ENCODE measurements around the gene ACACB. TPM values are rescaled to one million over a fixed set of nuclear protein-coding genes. Genes with fewer than 3 reads are reported as not detected.

Gene ACACB
- polyA plus RNA-seq, 2 of the 4 experiments (the other 2 are of a cell fraction): 6.8 to 7.6 TPM

DNA sequence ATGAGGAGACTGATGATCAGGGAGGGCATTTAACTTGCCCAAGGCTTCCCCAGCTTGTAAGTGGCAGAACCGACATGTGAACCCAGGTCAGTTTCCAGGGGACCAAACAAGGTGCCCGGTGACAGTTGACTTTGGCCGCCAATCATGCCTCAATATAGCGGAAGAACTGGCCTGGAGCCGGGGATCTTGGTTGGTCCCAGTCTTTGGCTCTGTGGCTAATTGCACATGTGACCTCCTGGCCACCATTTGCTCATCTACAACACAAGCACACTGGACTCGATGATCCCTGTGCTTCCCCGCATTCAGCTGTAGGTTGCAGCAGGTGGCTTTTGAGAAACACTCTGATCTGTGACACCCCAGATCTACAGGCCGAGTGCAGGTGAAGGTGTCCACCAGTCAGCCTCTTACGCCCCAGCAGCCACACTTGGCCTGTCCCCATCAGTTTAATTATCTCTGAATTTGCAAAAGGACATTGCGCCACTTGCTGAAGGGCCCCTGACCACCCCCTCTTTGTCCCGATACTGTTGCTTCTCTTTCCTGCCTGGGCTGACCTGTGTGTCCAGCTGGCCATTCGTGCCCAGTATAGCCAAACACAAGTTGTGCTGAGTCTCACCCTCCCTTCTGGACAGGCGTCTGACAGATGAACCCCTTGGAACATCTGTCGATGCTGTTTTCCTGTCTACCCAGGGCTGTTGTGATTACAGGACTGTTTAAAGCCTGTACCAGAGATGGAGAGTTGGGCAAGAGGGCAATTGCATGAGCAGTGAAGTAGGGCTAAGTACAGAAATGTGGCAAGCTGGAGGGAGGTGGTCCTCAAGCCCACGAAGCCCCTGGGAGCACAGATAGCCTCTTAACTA is 14.1 kb downstream of the ACACB start (continued):
- TF ChIP-seq CEBPB (IDR thresholded peaks at IDR 0.05) (no peak), ZNF302 (CRISPR knock-in tag; IDR thresholded peaks at IDR 0.05) (no peak), CBX2 (IDR thresholded peaks at IDR 0.05; ENCODE audit: borderline replicate concordance, low read depth) (no peak), HEYL (CRISPR knock-in tag; IDR thresholded peaks at IDR 0.05) (no peak), FOXS1 (CRISPR knock-in tag; IDR thresholded peaks at IDR 0.05) (no peak), HOXB13 (CRISPR knock-in tag; IDR thresholded peaks at IDR 0.05; ENCODE audit: low read depth) (no peak), CHD2 (IDR thresholded peaks at IDR 0.05; ENCODE audit: low read length, partially characterized antibody) (no peak)
- TF ChIP-seq, protein P1, sequence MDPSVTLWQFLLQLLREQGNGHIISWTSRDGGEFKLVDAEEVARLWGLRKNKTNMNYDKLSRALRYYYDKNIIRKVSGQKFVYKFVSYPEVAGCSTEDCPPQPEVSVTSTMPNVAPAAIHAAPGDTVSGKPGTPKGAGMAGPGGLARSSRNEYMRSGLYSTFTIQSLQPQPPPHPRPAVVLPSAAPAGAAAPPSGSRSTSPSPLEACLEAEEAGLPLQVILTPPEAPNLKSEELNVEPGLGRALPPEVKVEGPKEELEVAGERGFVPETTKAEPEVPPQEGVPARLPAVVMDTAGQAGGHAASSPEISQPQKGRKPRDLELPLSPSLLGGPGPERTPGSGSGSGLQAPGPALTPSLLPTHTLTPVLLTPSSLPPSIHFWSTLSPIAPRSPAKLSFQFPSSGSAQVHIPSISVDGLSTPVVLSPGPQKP (IDR thresholded peaks at IDR 0.05; ENCODE audit: low read depth, low read length): no peak

DNA sequence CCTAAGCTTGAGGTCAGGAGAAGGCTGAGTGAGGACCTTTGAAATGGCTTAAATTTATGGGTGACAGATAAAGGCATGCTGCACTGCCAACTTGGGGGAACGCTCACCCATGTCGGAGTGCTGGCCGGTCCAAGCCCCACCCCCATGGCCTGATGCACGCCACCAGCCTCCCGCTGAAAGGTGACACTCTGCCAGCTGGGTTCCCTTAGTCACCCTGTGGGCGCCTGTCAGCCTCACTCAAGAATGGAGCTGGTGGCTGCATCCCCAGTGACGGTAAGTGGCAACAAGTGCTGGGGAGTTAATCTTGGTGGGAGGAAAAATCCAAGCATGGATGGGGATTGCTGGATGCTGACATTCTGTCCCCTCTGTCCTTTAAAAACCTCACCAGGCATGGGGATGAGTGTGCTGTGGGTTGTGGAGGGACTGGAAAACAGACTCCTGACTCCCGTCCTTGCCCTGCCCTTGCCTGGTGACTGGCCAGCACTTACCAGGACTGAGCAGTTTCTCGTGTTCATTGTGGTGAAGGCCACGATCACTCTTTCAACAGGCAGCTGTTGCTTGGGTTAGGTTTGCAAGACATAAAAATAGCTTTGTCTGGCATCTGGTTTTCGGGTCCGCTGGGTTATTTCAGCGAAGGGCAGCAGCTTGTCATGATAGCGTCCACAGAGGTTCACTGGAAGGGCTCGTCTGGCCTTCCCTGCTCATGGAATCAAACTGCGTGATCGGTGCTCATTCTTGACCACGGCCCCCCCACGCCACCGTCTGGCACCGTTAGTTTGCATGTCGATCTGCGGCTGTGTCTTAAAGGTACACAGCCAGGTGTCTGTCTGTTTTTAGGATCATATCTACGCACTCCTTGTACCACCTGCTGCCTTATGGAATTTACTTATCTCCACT is 15.0 kb downstream of the ACACB start:
- ATAC-seq: peak; percentile 44 to 47; a peak in 2 of 6 replicates
- H3K27ac ChIP-seq: no peak overlapping the region
- DNase-seq (ENCODE audit: low read depth in 1 of 2, low spot score in 1 of 2): no peak
- TF ChIP-seq RAD21 (conservative IDR thresholded peaks at IDR 0.05 in 1 of 2, IDR thresholded peaks at IDR 0.05 in 1 of 2): no peak
- TF ChIP-seq, protein P2, sequence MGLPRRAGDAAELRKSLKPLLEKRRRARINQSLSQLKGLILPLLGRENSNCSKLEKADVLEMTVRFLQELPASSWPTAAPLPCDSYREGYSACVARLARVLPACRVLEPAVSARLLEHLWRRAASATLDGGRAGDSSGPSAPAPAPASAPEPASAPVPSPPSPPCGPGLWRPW (IDR thresholded peaks at IDR 0.05): no peak
- TF ChIP-seq, protein P3, sequence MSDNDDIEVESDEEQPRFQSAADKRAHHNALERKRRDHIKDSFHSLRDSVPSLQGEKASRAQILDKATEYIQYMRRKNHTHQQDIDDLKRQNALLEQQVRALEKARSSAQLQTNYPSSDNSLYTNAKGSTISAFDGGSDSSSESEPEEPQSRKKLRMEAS (IDR thresholded peaks at IDR 0.05): no peak
- TF ChIP-seq RCOR1 (IDR thresholded peaks at IDR 0.05; ENCODE audit: low read depth, low read length): no peak
- no peak for TF ChIP-seq RFX5 (IDR thresholded peaks at IDR 0.05)
- TF ChIP-seq, protein P1 (IDR thresholded peaks at IDR 0.05; ENCODE audit: low read depth, low read length): no peak
- TF ChIP-seq SREBF2 (IDR thresholded peaks at IDR 0.05): no peak
- TF ChIP-seq, protein P4, sequence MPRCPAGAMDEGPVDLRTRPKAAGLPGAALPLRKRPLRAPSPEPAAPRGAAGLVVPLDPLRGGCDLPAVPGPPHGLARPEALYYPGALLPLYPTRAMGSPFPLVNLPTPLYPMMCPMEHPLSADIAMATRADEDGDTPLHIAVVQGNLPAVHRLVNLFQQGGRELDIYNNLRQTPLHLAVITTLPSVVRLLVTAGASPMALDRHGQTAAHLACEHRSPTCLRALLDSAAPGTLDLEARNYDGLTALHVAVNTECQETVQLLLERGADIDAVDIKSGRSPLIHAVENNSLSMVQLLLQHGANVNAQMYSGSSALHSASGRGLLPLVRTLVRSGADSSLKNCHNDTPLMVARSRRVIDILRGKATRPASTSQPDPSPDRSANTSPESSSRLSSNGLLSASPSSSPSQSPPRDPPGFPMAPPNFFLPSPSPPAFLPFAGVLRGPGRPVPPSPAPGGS (IDR thresholded peaks at IDR 0.05): no peak
- TF ChIP-seq HOXB13 (CRISPR knock-in tag; IDR thresholded peaks at IDR 0.05; ENCODE audit: low read depth): no peak
- no peak for TF ChIP-seq JUNB (IDR thresholded peaks at IDR 0.05)
- TF ChIP-seq, protein P5, sequence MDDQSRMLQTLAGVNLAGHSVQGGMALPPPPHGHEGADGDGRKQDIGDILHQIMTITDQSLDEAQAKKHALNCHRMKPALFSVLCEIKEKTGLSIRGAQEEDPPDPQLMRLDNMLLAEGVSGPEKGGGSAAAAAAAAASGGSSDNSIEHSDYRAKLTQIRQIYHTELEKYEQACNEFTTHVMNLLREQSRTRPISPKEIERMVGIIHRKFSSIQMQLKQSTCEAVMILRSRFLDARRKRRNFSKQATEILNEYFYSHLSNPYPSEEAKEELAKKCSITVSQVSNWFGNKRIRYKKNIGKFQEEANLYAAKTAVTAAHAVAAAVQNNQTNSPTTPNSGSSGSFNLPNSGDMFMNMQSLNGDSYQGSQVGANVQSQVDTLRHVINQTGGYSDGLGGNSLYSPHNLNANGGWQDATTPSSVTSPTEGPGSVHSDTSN (IDR thresholded peaks at IDR 0.05): no peak
- TF ChIP-seq PHF8 (IDR thresholded peaks at IDR 0.05; ENCODE audit: borderline replicate concordance, low read depth): no peak
- TF ChIP-seq FOSB (CRISPR knock-in tag; IDR thresholded peaks at IDR 0.05): no peak
- TF ChIP-seq NPAS2 (CRISPR knock-in tag; IDR thresholded peaks at IDR 0.05; ENCODE audit: borderline replicate concordance): no peak
- TF ChIP-seq, protein P6, sequence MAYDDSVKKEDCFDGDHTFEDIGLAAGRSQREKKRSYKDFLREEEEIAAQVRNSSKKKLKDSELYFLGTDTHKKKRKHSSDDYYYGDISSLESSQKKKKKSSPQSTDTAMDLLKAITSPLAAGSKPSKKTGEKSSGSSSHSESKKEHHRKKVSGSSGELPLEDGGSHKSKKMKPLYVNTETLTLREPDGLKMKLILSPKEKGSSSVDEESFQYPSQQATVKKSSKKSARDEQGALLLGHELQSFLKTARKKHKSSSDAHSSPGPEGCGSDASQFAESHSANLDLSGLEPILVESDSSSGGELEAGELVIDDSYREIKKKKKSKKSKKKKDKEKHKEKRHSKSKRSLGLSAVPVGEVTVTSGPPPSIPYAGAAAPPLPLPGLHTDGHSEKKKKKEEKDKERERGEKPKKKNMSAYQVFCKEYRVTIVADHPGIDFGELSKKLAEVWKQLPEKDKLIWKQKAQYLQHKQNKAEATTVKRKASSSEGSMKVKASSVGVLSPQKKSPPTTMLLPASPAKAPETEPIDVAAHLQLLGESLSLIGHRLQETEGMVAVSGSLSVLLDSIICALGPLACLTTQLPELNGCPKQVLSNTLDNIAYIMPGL (CRISPR knock-in tag; IDR thresholded peaks at IDR 0.05; ENCODE audit: borderline replicate concordance): no peak
- no peak for TF ChIP-seq FOXS1 (CRISPR knock-in tag; IDR thresholded peaks at IDR 0.05)
- H3K4me3 ChIP-seq: no peak overlapping the region
- 60% methylated on average over 24 of the region's 24 CpGs for WGBS (ENCODE audit: missing lambda C conversion rate)
- peaks cover 8% of the 10 kb centered on the region; the same call in 1 of the 3 replicates for H3K4me1 ChIP-seq
- CTCF ChIA-PET: interaction anchor here (0.6 to 1.6 kb wide), 8 partner anchors 11 to 254 kb away, joined by 3 to 5 read pairs (median 3); no protein-coding TSS in a partner anchor
- H3K9me3 ChIP-seq: peaks cover 5% of the 10 kb centered on the region; the same call in 1 of the 3 replicates
- no peak overlapping the region for H3K4me2 ChIP-seq
- FAIRE-seq: no peak
- POLR2A ChIA-PET: interaction anchor here (1.1 kb wide), 1 partner anchor 20 kb away, joined by 5 read pairs; no protein-coding TSS in a partner anchor
